NCI-H2107 treated with DMSO at 0.1 percent for 48 hours (cell line): ENCODE measurements around the gene SLC2A13.
"Not testable (repeated sequence)": the region's sequence is repeated elsewhere in the genome, so short reads cannot be mapped to it uniquely, and the experiment has no call there.

Experiments
- DNase-seq: peaks from one replicate; lab custom pipeline; 2025; ENCODE audit not compliant: unreplicated experiment; lab: John Stamatoyannopoulos, UW

SLC2A13 gene

DNA sequence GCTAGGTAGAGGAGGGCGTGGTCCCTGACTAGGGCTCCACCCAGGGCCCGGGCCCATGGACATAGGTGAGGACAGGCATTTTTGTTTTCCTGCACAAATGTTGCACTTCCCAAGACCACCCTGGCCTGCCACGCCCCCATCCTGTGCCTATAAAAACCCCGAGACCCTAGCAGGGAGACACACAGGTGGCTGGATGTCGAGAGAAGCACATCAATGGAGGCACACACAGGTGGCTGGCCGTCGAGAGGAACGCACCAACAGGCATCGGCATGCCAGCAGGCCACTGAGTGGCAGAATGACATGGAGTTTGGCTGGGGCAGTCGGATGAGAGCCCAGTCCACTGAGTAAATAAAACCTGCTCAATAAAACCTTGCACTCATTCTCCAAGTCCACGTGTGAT is 328.4 kb downstream of the SLC2A13 start:
- DNase-seq: no peak

DNA sequence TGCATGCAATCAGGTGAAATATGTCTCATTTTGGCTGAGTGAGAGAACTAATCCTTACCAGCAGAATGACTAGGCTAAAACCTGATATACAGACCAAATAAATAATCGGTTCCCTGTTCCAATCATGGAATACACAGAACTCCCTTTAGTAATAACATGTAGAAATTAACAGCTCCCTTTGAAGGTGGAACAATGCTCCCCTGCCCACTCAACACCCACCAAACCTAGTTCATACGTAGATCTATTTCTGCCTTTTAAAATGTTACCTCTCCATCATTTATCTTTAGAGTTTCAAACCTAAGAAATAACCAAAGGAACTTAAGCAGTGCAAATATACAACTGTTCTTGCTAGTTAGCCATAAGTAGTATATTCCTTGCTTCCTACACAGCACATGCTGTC is 332.6 kb downstream of the SLC2A13 start:
- no peak for DNase-seq

DNA sequence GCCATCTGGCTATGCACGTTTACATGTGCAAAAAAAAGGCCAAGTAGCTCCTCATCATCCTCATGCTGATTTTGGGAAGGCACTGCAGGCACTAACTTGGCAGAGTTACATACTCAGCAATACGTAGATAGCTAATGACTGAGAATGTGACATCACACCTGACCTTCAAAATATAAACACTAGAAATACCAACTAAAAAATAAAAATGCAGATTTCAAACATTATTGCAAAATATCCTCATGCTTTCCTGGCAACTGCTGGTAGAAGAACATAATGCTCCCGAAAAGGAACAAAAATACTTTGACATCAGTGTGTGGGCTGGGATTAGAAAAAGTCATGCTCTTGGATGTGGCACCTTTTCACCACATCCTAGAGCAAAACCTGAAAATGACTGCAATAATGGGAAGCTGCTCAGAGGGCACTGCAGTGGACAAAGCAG is 333.0 kb downstream of the SLC2A13 start:
- no peak for DNase-seq

DNA sequence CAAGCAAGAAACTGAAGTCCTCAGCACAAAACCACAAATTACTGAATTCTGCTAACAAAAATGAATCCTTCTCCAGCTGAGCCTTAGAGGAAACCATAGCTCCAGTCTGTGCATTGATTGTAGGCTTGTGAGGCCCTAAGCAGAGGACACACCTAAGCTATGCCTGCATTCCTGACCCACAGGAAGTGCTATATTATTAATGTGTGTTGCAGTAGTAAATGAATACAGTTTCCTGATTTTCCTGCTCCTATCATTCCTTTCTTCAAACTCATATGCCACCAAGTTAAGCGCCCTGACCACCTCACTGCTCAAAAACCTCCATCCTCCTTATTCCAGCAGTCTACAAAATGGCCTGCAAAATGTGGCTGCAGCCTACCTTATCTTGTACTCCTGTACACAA is 334.4 kb downstream of the SLC2A13 start:
- DNase-seq: no peak

DNA sequence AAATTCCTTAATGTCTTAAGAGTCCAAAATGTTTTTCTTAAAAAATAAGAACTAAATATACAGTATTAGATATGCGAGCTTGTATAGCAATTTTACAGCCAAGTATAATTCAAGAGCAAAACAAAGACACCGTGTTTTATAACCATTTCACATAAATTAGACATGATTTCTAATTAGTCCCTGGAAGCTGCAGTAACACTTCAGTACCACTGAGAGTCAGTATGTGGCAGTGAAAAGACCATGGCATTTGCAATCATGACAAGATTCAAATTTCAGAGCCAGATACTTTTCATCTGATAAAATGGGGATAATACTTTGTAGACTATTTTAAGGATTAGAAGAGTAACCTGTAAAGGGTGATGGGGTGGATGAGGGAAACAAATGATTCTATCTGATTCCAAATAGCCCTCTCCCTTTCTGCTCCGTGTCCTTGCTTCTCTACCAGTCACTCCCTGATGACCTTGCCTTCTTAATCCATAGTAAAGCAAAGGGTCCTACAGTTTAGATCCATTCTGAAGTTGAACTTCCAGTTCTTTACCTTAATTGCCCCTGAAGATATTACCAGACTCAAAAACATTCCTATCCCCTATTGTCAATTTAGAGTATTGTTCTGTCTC is 340.8 kb downstream of the SLC2A13 start:
- DNase-seq: peak; percentile 2

DNA sequence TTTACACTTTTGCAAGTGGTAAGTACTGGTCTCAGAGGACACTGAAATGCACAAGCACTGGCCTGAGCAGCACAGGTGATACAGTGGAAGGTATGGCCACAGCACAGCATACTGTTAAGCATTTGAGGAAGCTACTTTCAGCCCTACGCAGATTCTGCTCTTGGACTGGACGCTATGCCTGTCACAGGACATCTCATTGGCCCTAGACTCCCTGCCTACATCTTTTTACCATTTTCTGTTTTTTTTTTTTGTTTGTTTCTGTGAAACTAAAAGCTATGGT is 342.1 kb downstream of the SLC2A13 start:
- no peak for DNase-seq

DNA sequence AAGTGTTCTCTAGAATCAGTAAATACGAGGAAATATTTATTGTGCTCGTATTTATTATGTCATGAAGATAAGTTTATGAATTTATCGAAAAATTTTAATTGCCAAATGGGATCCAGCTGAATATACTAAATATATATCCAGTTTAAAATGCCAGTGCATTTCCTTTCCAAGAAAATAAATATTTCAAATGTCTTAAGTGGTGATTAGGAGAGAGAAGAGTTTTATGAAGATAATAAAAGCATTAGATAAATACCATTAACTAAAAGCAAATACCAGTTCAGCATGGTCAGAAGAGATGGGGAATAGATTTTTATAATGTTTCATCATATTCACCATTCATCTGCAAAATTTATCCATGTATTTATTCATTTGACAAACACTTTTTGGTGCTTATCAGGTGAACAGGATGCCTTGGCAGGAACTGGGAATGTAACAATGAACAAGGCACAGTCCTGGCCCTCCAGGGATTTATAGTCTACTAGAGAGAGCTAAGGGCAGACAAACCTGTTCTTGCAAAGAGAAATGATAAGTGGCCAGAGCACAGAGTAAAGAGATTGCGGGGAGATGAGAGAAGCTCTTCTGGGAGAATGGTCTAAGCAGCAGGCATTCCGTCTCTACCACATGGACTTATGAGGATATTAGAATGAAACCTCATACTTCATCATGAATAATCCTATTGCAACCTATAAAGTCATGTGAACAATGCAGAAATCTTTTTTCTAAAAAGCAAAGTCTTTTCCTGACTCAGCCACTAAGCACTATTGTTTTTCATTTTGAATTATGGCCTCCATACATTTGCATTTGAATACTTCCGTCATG is 342.6 kb downstream of the SLC2A13 start:
- DNase-seq: no peak

DNA sequence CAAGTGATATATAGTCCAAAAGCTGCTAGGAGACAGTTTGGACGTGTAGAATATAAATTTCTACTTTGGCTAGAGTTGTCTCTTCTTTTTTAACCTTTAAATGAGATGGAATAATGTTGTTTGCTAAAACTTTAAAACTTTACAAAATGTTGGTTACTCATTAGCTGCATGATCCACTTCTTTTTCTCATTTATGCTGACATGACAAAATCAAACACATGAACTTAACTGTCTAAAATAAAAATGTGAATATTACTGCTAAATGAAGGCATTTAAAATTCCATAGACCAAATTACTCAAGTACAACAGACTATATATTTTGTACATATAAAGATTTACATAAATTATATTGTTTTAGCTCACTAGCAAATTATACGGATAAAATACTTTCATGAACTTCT is 350.4 kb downstream of the SLC2A13 start:
- DNase-seq: no peak

DNA sequence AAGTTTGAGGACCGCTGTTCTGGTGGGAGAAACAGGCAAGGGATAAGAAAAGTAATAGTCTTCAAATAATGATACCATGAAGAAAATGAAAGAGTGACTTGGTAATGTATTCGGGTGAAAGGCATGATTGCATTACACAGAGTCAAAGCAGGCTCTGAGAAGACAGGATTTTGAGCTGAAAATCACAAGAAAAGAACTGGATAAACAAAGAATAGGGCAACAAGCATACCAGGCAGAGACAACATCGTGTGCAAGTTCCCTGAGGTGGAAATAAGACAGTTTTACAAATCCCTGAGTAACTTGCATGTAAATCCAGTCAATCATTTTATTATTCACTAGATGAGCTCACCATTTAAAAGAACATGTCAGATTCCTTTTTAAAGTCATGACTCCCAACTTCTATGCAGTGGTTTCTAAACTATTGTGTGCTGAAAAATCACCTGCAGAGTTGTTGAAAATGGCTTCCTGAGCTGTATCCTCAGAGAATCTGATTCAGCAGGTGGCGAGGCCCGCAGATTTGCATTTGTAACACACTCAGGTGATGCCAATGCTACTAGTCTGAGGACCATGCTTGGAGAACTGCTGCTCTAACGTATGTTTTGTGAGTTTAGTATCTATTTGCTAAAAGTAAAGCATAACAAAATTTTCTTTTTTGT is 353.3 kb downstream of the SLC2A13 start:
- no peak for DNase-seq

DNA sequence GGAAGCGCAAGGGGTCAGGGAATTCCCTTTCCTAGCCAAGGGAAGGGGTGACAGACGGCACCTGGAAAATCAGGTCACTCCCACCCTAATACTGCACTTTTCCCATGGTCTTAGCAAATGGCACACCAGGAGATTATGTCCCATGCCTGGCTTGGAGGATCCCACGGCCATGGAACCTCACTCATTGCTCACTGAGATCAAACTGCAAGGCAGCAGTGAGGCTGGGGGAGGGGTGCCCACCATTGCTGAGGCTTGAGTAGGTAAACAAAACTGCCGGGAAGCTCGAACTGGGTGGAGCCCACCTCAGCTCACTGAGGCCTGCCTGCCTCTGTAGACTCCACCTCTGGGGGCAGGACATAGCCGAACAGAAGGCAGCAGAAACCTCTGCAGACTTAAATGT is 359.7 kb downstream of the SLC2A13 start:
- DNase-seq: not testable (repeated sequence)

DNA sequence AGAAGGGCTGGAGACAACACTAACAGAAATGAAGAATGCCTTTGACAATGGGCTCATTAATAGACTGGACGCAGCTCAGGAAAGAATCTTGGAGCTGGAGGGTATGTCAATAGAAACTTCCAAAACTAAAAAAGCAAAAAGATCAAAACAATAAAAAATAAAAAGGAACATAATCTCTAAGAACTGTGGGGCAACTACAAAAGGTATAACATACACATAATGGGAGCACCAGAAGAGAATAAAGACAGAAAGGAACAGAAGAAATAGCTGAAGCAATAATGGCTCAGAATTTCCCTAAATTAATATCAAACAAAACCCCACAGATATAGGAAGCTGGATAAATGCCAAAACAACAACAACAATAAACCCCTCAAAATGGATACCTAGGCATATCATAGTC is 362.2 kb downstream of the SLC2A13 start:
- DNase-seq: no peak

DNA sequence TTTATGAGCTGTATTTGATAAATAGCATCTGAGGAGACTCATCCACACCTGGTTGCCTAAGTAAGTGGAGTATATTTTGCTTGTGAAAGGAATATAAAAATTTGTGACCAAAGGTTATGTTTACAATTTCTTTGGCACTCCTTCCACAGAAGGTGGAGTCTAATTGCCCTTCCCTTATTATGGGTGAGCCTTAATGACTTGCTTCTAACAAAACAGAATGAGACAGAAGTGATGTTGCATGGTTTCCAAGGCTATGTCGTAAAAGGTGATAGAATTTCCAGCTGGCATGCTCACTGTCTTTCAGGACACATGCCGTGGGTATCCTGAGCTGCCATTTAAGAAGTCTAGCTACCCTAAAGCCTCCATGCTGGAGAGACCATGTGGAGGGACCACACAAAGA is 369.5 kb downstream of the SLC2A13 start:
- DNase-seq: no peak

DNA sequence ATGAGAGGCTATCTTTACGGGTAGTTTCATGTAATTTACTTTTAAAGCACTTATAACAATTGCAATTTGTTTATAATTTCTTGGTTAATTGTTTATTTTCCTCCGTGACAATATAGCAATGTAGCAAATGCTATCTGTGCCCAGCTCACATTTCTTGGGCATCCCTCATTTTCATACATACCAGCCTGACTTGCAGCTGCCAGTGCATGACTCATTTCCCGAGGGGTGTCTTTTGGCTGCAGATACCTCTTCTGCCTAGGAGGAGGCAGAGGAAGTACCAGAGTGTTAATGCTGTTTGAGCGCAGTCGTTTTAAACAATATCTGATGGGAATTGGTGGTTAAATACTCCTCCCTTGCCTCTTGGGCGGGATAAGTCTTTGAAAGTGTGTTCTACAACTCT is 382.1 kb downstream of the SLC2A13 start:
- no peak for DNase-seq

DNA sequence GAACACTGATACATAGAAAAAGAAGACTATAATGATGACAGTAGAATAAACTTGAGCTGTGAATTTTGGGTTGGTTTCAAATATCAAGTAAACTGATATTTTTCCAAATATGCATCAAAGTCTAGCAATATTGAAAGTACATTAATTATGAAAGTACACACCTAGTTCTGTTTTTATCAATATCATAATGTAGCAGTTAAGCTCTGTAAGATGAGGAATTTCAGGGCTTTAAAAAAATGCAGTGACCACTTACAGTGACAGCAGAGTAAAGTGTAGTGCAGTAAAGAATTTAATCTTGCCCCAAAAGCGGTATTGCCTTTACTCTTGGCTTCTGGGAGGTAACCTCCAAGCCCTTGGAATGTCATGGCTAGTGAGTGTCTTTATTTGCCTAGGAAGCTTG is 383.4 kb downstream of the SLC2A13 start:
- DNase-seq: no peak

DNA sequence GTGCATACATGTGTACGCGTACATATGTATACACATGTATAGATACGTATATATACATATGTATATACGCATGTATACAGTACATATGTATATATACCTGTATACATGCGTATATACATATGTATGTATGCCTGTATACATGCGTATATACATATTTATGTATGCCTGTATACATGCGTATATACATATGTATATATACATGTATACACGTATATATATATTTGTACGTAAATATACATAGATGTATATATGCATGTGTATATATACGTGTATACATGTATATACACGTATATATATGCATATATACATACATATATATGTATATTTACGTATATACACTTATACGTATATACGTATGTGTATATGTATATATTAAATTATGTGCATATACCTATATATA is 392.3 kb downstream of the SLC2A13 start:
- no peak for DNase-seq

DNA sequence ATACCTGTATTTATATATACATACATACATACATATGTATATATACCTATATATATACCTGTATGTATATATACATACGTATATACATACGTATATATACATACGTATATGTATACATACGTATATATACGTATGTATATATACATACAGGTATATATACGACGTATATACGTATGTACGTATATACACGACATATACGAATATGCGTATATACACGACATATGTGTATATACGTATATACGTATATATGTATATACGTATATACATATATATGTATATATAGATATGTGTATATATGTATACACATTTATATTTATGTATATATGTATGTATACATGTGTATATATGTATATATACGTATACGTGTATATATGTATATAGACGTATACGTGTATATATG is 393.5 kb downstream of the SLC2A13 start:
- no peak for DNase-seq
